Peyer's patch (tissue), 4 donors: ENCODE results near the gene CNTN5.

ENCODE experiments used
- CTCF ChIP-seq, 6 experiments: fragments of 450-650 bp in 4 of 6; fragments of 200-600 bp in 2 of 6; sonication (generic) in 1 of 6; IDR thresholded peaks; one replicate each; pipeline ENCODE4 v1.5.1; 2017 to 2019; ENCODE audit warnings: antibody characterized with exemption in 6 of 6, mild to moderate bottlenecking in 3 of 6, moderate library complexity in 1 of 6
- POLR2A ChIP-seq, 2 donors: fragments of 450-650 bp; IDR thresholded peaks; one replicate each; pipeline ENCODE4 v1.5.1; 2017; ENCODE audit warnings: antibody characterized with exemption in 2 of 2, mild to moderate bottlenecking in 2 of 2, moderate library complexity in 2 of 2

DNA sequence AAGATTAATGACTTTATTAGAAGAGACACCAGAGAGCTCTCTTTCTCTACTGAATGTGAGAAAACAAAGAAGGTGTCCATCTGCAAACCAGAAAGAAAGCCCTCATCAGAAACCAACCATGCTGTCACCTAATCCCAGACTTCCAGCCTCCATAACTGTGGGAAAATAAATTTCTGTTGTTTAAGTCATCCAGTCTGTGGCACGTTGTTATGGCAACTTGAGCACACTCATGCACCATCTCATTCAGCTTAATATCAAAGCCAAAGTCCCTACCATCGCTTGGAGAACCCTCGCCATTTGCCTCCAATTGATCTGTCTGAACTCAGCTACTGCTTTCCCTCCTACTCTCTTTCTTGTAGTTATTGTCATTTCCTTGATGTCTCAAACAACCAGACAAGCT is 900.2 kb downstream of the CNTN5 start:
- TF ChIP-seq POLR2A (IDR thresholded peaks at IDR 0.05) (no peak), CTCF (IDR thresholded peaks at IDR 0.05) (no peak)
